GM12875 (cell line): ENCODE measurements around the gene TRIB2.

ENCODE experiments used
- H3K4me3 ChIP-seq: one replicate; pipeline ENCODE4 v1.5.1; 2011; ENCODE audit warnings: low read depth, low read length, control low read depth
- TF ChIP-seq, protein P1 (sequence below): IDR thresholded peaks from 2 replicates; pipeline ENCODE4 v1.5.1; 2011; ENCODE audit warnings: low read depth, mild to moderate bottlenecking, control low read depth, inconsistent platforms, low read length, moderate library complexity, borderline replicate concordance; ENCODE audit not compliant: insufficient read depth

The TRIB2 gene

GRCh38 chr2:12708508-12709206 is 8.1 kb upstream of the TRIB2 start:
- TF ChIP-seq, protein P1, sequence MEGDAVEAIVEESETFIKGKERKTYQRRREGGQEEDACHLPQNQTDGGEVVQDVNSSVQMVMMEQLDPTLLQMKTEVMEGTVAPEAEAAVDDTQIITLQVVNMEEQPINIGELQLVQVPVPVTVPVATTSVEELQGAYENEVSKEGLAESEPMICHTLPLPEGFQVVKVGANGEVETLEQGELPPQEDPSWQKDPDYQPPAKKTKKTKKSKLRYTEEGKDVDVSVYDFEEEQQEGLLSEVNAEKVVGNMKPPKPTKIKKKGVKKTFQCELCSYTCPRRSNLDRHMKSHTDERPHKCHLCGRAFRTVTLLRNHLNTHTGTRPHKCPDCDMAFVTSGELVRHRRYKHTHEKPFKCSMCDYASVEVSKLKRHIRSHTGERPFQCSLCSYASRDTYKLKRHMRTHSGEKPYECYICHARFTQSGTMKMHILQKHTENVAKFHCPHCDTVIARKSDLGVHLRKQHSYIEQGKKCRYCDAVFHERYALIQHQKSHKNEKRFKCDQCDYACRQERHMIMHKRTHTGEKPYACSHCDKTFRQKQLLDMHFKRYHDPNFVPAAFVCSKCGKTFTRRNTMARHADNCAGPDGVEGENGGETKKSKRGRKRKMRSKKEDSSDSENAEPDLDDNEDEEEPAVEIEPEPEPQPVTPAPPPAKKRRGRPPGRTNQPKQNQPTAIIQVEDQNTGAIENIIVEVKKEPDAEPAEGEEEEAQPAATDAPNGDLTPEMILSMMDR = no peak

GRCh38 chr2:12709207-12709522 is 7.6 kb upstream of the TRIB2 start:
- no peak overlapping the region for H3K4me3 ChIP-seq
- TF ChIP-seq, protein P1 = no peak

More at GRCh38 chr2:12708508-12709206, 8.1 kb upstream of the TRIB2 start:
- H3K4me3 ChIP-seq = no peak overlapping the region

DNA sequence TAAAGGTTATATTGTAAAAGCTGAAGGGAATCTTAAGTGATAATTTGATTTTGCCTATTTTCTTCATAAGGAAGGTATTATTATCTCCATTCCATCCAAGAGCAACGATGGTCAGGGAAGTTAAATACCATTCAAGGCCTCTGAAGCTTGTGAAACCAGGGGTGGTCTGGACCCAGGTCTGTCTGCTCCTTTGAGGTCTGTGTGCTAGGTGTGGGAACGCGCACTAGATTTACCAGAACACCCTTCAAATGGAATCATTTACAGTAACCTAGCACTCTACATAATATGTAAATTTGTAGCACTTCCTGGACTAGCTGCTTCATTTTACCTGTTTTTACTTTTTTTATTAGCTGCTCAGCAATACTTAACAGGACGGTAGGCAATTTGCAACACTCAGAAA is 6.4 kb upstream of the TRIB2 start:
- H3K4me3 ChIP-seq = no peak overlapping the region
- TF ChIP-seq, protein P1 = no peak

DNA sequence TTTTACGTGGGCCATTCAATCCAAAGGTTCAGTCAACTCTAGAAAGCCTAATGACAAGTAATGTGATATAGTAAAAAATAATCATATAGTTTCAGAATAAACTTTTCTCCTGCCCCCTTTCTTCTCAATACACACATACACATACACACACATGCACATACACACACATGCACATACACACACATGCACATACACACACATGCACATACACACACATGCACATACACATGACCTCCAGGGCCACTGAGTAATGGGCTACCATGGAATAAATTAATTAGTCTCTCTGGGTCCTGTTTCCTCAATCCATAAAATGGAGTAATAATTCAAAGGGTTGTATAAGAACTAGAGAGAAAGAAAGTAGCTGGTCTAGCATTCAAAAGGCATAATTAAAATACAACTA is 5.4 kb upstream of the TRIB2 start:
- TF ChIP-seq, protein P1 = no peak
- H3K4me3 ChIP-seq = no peak overlapping the region

DNA sequence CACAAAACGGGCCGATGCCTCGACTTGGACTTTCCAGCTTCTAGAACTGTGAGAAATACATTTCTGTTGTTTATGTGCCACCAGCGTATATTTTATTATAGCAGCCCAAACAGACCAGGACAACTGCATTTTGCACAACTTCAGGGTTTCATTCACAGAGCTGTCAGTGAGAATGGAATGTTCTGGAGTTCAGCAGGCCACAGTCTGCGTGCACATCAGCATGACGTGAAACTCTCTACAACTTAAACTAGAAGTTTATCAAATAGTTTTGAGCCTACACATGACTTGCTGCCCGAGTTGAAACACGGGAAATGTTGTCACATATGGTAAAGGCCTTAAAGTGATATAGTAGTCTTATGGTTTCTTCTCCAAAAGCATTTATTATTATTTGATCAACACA is 3.9 kb upstream of the TRIB2 start:
- H3K4me3 ChIP-seq = no peak overlapping the region
- TF ChIP-seq, protein P1 = no peak

DNA sequence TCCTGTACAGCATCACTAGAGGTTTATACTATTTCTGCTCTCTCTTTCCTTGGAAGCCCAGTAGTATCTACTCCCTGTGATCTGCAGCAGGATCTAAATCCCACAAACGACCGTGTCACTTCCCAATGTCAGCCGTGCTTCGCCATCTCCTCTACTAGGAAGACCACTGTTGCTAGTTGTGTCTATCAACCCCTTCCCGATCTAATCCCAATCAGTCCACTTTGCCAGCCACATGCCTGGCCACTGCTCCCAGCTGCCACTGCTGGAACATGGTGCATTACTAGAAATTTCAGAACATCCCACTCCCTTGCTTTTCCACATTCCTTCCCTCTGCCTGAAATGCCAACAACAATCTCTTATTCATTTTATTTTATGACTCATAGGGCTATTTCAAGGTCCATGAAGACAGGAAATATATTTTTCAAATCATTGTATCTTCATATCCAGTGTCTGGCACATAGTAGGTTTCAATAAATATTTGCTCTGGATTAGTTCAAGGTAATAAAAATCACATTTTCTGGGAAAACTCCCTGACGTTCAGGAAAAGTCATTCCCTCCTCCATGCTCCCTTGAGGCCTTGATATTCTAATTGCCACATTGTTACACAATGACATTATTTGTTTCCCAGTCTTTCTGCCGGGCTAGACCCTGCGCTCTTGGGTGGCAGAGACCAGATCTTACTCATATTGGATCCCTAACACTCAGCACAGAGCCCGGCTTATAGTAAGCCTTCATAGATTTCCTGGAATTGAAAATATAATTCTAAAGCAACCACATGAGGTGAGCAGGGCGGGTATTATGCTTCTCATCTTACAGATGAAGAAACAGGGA is 2.1 kb upstream of the TRIB2 start:
- TF ChIP-seq, protein P1 = no peak
- H3K4me3 ChIP-seq = no peak overlapping the region
